Endothelial cell (in vitro differentiated cells): ENCODE results near the gene TMOD1. TPM values are rescaled to one million over a fixed set of nuclear protein-coding genes. Genes with fewer than 3 reads are reported as not detected.

ENCODE experiments used
- DNase-seq: peaks from one replicate; pipeline ENCODE4 v3.0.0; 2021; ENCODE audit warnings: low spot score
- H3K27ac Mint-ChIP-seq: one replicate; pipeline ENCODE4 v1.8.0; 2021; ENCODE audit warnings: mixed read lengths, inconsistent platforms; ENCODE audit not compliant: unreplicated experiment
- H3K27me3 Mint-ChIP-seq: one replicate; pipeline ENCODE4 v1.8.0; 2021; ENCODE audit warnings: mild to moderate bottlenecking, moderate library complexity, mixed read lengths, inconsistent platforms; ENCODE audit not compliant: unreplicated experiment
- H3K36me3 Mint-ChIP-seq: one replicate; pipeline ENCODE4 v1.8.0; 2021; ENCODE audit warnings: mild to moderate bottlenecking, low read depth, mixed read lengths, inconsistent platforms; ENCODE audit not compliant: unreplicated experiment
- H3K4me1 Mint-ChIP-seq: one replicate; pipeline ENCODE4 v1.8.0; 2021; ENCODE audit warnings: mild to moderate bottlenecking, mixed read lengths, inconsistent platforms; ENCODE audit not compliant: unreplicated experiment
- H3K4me3 Mint-ChIP-seq: one replicate; pipeline ENCODE4 v1.8.0; 2021; ENCODE audit warnings: mild to moderate bottlenecking, mixed read lengths, inconsistent platforms; ENCODE audit not compliant: unreplicated experiment
- H3K9me3 Mint-ChIP-seq: one replicate; pipeline ENCODE4 v1.8.0; 2021; ENCODE audit warnings: mixed read lengths, inconsistent platforms; ENCODE audit not compliant: unreplicated experiment
- total RNA-seq: library from RNA; stranded (reverse); fragmentation: NEBNext Ultra II Directional; extraction: Animal tissue kit (Norgen Biotek cat#: 25700); gene quantifications from one replicate; pipeline ENCODE4 v1.2.1, GENCODE V29; 2021; ENCODE audit not compliant: unreplicated experiment
- TF ChIP-seq, protein P1 (sequence below): fragments of 200-600 bp; sonication (generic); IDR thresholded peaks from one replicate; pipeline ENCODE4 v1.5.0; 2021; ENCODE audit warnings: antibody characterized with exemption; ENCODE audit not compliant: unreplicated experiment

TMOD1 gene
- total RNA-seq, 1 donor from 2014 or later: 0.41 TPM

DNA sequence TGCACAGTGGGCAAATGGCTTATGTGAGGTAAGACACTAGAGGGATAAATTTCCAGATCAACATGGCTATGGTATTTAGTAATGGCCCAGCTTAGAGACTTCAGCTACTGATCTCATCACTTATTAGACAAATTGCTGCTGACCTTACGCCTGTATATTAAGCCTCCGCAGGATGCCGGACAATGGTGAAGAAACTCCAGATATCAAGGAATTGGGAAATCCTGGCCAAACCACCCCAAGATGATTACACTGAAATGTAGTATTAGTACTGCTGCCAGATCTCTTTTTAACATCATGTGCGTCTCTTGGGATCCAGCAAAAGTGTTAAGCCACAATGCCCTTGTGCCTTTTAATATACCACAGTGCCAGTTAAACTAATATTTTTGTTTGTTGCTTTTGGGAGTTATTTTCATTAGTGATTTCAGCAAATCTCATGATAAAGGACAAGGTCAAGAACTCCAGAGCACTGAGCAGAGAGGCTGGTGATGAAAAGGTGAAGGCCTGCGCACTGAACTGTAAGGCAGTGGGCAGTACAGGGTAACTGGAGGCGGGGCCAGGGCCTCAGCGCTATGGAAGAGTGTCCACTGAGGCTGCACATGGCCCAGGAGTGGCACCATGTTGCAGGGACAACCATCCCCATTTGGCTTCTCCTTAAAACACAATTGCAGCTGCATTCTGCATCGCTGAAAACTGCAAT is 99.2 kb downstream of the TMOD1 start:
- no peak for DNase-seq
- TF ChIP-seq, protein P1, sequence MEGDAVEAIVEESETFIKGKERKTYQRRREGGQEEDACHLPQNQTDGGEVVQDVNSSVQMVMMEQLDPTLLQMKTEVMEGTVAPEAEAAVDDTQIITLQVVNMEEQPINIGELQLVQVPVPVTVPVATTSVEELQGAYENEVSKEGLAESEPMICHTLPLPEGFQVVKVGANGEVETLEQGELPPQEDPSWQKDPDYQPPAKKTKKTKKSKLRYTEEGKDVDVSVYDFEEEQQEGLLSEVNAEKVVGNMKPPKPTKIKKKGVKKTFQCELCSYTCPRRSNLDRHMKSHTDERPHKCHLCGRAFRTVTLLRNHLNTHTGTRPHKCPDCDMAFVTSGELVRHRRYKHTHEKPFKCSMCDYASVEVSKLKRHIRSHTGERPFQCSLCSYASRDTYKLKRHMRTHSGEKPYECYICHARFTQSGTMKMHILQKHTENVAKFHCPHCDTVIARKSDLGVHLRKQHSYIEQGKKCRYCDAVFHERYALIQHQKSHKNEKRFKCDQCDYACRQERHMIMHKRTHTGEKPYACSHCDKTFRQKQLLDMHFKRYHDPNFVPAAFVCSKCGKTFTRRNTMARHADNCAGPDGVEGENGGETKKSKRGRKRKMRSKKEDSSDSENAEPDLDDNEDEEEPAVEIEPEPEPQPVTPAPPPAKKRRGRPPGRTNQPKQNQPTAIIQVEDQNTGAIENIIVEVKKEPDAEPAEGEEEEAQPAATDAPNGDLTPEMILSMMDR: no peak
- H3K4me1 Mint-ChIP-seq: peaks cover 2% of the 10 kb centered on the region
- H3K9me3 Mint-ChIP-seq: no peaks in the 10 kb centered on the region
- H3K36me3 Mint-ChIP-seq: peaks cover 18% of the 10 kb centered on the region
- no peak overlapping the region for H3K27ac Mint-ChIP-seq
- H3K4me3 Mint-ChIP-seq: no peak overlapping the region
- no peaks in the 10 kb centered on the region for H3K27me3 Mint-ChIP-seq

DNA sequence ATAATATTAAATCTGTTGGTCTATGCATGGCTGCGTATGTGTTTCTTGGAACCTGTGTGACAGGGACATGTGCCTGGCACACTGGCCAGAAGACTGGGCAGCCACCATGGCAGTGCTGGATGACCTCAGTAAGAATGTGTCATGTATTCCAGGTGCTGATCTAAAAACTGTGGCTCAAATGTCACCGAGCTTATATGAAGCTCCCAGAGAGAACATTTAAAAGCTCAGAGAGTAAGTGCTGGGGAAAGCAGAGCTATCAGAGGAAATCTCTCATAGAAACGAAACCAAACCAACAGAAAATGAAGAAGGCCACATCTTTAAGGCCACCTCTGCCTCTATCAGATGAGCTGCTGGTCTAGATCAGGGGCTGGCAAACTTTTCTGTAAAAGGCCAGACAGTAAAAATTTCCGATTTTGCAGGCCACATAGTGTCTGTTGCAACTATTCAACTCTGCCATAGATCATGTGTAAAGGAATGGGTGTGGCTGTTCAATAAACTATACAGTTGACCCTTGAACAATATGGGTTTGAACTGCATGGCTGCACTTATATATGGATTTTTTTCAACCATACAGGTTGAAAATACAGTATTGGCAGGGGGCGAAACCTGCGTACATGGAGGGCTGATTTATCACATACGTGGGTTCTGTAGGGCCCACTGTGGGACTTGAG is 99.9 kb downstream of the TMOD1 start:
- Mint-ChIP-seq H3K9me3 (no peaks in the 10 kb centered on the region), H3K27me3 (no peaks in the 10 kb centered on the region), H3K4me1 (peaks cover 2% of the 10 kb centered on the region), H3K36me3 (peaks cover 18% of the 10 kb centered on the region), H3K4me3 (no peak overlapping the region), H3K27ac (no peak overlapping the region)
- TF ChIP-seq, protein P1: no peak
- no peak for DNase-seq

DNA sequence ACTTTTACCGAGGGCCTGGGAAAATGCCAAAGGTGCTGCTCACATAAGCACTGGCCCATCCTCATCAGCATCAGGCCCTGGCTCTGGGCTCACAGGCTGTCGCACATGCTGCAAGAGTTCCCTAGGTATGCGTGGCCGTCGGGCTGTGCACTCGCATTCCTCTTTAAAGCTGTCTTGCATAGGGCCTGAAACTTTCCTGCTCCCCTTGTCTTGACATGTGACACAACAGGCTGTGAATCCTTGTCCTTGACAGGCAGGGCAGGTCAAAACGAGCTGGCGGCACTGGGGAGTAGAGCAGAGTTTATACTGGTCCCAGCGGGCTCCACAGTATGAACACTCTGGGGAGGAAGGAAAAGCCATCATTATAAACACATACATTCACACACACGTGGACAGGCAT is 101.0 kb downstream of the TMOD1 start:
- H3K4me3 Mint-ChIP-seq: no peak overlapping the region
- no peaks in the 10 kb centered on the region for H3K9me3 Mint-ChIP-seq
- DNase-seq: no peak
- H3K4me1 Mint-ChIP-seq: peaks cover 2% of the 10 kb centered on the region
- peaks cover 21% of the 10 kb centered on the region for H3K36me3 Mint-ChIP-seq
- TF ChIP-seq, protein P1: no peak
- no peak overlapping the region for H3K27ac Mint-ChIP-seq
- peaks cover 1% of the 10 kb centered on the region for H3K27me3 Mint-ChIP-seq

DNA sequence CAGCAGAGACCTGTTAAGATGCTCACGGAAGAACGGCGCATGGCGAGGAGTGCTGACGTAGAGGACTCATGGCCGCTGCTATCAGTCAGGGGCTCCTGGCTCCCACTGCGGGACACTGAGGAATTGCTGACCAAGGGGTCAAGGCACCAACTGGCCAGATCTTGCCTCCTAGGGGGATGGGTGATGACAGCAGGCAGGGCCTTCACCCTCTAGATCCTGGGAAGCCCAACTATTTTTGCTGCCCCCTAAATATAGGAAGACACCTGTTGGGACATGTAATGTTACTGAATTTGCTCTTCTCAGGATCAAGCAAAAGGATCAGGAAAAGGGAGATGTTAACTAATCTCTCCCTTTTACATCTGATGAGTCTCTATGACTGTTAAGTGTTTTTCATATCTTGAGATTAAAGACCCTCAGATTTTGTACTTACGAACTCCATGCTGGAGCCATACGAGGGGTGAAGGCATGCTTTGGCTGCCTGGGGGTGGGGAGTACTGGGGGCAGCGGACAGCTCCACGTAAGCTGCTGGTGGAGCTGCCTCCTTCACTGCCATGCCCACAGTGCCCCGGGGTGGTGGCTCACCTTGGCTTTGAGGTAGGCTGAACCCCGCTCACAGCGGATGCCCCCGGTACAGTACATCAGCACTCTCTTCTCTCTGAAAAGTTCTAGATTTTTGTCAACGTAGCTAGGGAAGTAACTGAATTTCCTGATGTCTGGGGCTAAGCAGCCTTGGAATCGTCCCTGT is 103.6 kb downstream of the TMOD1 start:
- no peaks in the 10 kb centered on the region for H3K4me1 Mint-ChIP-seq
- DNase-seq: no peak
- H3K27ac Mint-ChIP-seq: no peak overlapping the region
- H3K9me3 Mint-ChIP-seq: no peaks in the 10 kb centered on the region
- TF ChIP-seq, protein P1: no peak
- peak overlapping the region; percentile 26 for H3K4me3 Mint-ChIP-seq
- H3K27me3 Mint-ChIP-seq: peaks cover 1% of the 10 kb centered on the region
- peaks cover 21% of the 10 kb centered on the region for H3K36me3 Mint-ChIP-seq
